H9 (cell line): ENCODE measurements around the gene OVAAL. TPM values are rescaled to one million over a fixed set of nuclear protein-coding genes. Genes with fewer than 3 reads are reported as not detected.

Experiments used
- DNase-seq: peaks from one replicate; pipeline ENCODE4 v3.0.0-alpha.2; 2017
- H2AFZ ChIP-seq: one replicate; pipeline ENCODE4 v1.6.1; 2013; ENCODE audit warnings: mild to moderate bottlenecking, low read length, control low read depth, moderate library complexity
- H2AK5ac ChIP-seq: 2 replicates; pipeline ENCODE4 v1.6.1; 2013; ENCODE audit warnings: low read length, control low read depth, mixed read lengths; ENCODE audit not compliant: insufficient read length
- H2BK120ac ChIP-seq: one replicate; pipeline ENCODE4 v1.6.1; 2013; ENCODE audit warnings: low read depth, mild to moderate bottlenecking, low read length, control low read depth, inconsistent platforms; ENCODE audit not compliant: poor library complexity, severe bottlenecking
- H2BK12ac ChIP-seq: 2 replicates; pipeline ENCODE4 v1.6.1; 2013; ENCODE audit warnings: low read length, control low read depth, mixed read lengths, low read depth; ENCODE audit not compliant: insufficient read length
- H2BK15ac ChIP-seq: 2 replicates; pipeline ENCODE4 v1.6.1; 2013; ENCODE audit warnings: low read depth, low read length, control low read depth
- H2BK20ac ChIP-seq: one replicate; pipeline ENCODE4 v1.6.1; 2013; ENCODE audit warnings: low read depth, mild to moderate bottlenecking, low read length, control low read depth, inconsistent platforms; ENCODE audit not compliant: poor library complexity, severe bottlenecking
- H2BK5ac ChIP-seq: 2 replicates; pipeline ENCODE4 v1.6.1; 2013; ENCODE audit warnings: low read length, control low read depth, mixed read lengths; ENCODE audit not compliant: insufficient read length
- H3K14ac ChIP-seq: 2 replicates; pipeline ENCODE4 v1.6.1; 2013; ENCODE audit warnings: low read length, control low read depth; ENCODE audit not compliant: insufficient read depth
- H3K18ac ChIP-seq: 2 replicates; pipeline ENCODE4 v1.6.1; 2013; ENCODE audit warnings: low read depth, mild to moderate bottlenecking, mixed read lengths, low read length, control low read depth; ENCODE audit not compliant: insufficient read length
- H3K23ac ChIP-seq: 2 replicates; pipeline ENCODE4 v1.6.1; 2013; ENCODE audit warnings: low read length, control low read depth, mixed read lengths, low read depth; ENCODE audit not compliant: insufficient read length
- H3K23me2 ChIP-seq: 2 replicates; pipeline ENCODE4 v1.6.1; 2013; ENCODE audit warnings: low read depth, mild to moderate bottlenecking, mixed read lengths, low read length, control low read depth; ENCODE audit not compliant: insufficient read length, poor library complexity, severe bottlenecking
- H3K27ac ChIP-seq: 2 replicates; pipeline ENCODE4 v1.5.1; 2013; ENCODE audit warnings: low read length, control low read depth, mixed read lengths, low read depth; ENCODE audit not compliant: insufficient read length
- H3K27me3 ChIP-seq: 2 replicates; pipeline ENCODE4 v1.6.1; 2013; ENCODE audit warnings: low read length, control low read depth, inconsistent platforms; ENCODE audit not compliant: insufficient read depth
- H3K4ac ChIP-seq: 2 replicates; pipeline ENCODE4 v1.6.1; 2013; ENCODE audit warnings: low read depth, mild to moderate bottlenecking, control low read depth, inconsistent platforms, low read length, moderate library complexity
- H3K4me1 ChIP-seq: 2 replicates; pipeline ENCODE4 v1.6.1; 2013; ENCODE audit warnings: low read length, control low read depth, inconsistent platforms; ENCODE audit not compliant: insufficient read depth
- H3K4me2 ChIP-seq: 2 replicates; pipeline ENCODE4 v1.6.1; 2013; ENCODE audit warnings: low read length, control low read depth, mixed read lengths; ENCODE audit not compliant: insufficient read length, insufficient read depth
- H3K56ac ChIP-seq: 2 replicates; pipeline ENCODE4 v1.6.1; 2013; ENCODE audit warnings: low read depth, mild to moderate bottlenecking, mixed read lengths, low read length, control low read depth; ENCODE audit not compliant: insufficient read length
- H3K79me1 ChIP-seq: 2 replicates; pipeline ENCODE4 v1.6.1; 2013; ENCODE audit warnings: low read depth, mild to moderate bottlenecking, moderate library complexity, low read length, control low read depth, inconsistent platforms; ENCODE audit not compliant: insufficient read depth, poor library complexity, severe bottlenecking
- H3K79me2 ChIP-seq: 2 replicates; pipeline ENCODE4 v1.6.1; 2013; ENCODE audit warnings: low read length, control low read depth, inconsistent platforms; ENCODE audit not compliant: insufficient read depth
- H3K9ac ChIP-seq: 2 replicates; pipeline ENCODE4 v1.6.1; 2013; ENCODE audit warnings: low read length, control low read depth, mixed read lengths; ENCODE audit not compliant: insufficient read length; ENCODE audit errors: extremely low read depth
- H3K9me3 ChIP-seq: one replicate; pipeline ENCODE4 v1.6.1; 2013; ENCODE audit warnings: low read depth, low read length, inconsistent platforms; ENCODE audit not compliant: control insufficient read depth
- H3T11ph ChIP-seq: one replicate; pipeline ENCODE4 v1.6.1; 2013; ENCODE audit warnings: mild to moderate bottlenecking, low read length, control low read depth, inconsistent platforms
- H4K20me1 ChIP-seq: one replicate; pipeline ENCODE4 v1.6.1; 2013; ENCODE audit not compliant: control insufficient read depth, insufficient read length, insufficient read depth
- H4K5ac ChIP-seq: 2 replicates; pipeline ENCODE4 v1.6.1; 2013; ENCODE audit warnings: low read depth, mild to moderate bottlenecking, mixed read lengths, low read length, control low read depth; ENCODE audit not compliant: insufficient read length
- H4K8ac ChIP-seq: replicated peaks from 2 replicates; pipeline ENCODE4 v1.6.1; 2013; ENCODE audit warnings: low read length, control low read depth, mixed read lengths, low read depth; ENCODE audit not compliant: insufficient read length
- H4K91ac ChIP-seq: 2 replicates; pipeline ENCODE4 v1.6.1; 2013; ENCODE audit warnings: low read depth, mild to moderate bottlenecking, moderate library complexity, mixed read lengths, low read length, control low read depth; ENCODE audit not compliant: insufficient read length
- H3K27ac Mint-ChIP-seq, 3 experiments: 2 replicates in 2 of 3; 3 replicates in 1 of 3; pipeline ENCODE4 v1.8.0; 2020 to 2021; ENCODE audit warnings: mixed read lengths in 3 of 3, mild to moderate bottlenecking in 1 of 3, moderate library complexity in 1 of 3
- H3K27me3 Mint-ChIP-seq: 2 replicates; pipeline ENCODE4 v1.8.0; 2021; ENCODE audit warnings: low read depth, mild to moderate bottlenecking, moderate library complexity, mixed read lengths
- H3K36me3 Mint-ChIP-seq, 3 experiments: 2 replicates in 2 of 3; 3 replicates in 1 of 3; pipeline ENCODE4 v1.8.0; 2020 to 2021; ENCODE audit warnings: low read depth in 3 of 3, mixed read lengths in 3 of 3; ENCODE audit not compliant: insufficient read depth in 1 of 3
- H3K4me1 Mint-ChIP-seq, 2 experiments: 2 replicates each; pipeline ENCODE4 v1.8.0; 2020; ENCODE audit warnings: mixed read lengths in 2 of 2
- H3K4me3 Mint-ChIP-seq, 2 experiments: 2 replicates in 1 of 2; 3 replicates in 1 of 2; pipeline ENCODE4 v1.8.0; 2020 to 2021; ENCODE audit warnings: mild to moderate bottlenecking in 2 of 2, mixed read lengths in 2 of 2, moderate library complexity in 1 of 2
- H3K9me3 Mint-ChIP-seq, 2 experiments: 2 replicates in 1 of 2; 3 replicates in 1 of 2; pipeline ENCODE4 v1.8.0; 2020; ENCODE audit warnings: mild to moderate bottlenecking in 2 of 2, mixed read lengths in 2 of 2, moderate library complexity in 1 of 2
- CTCF ChIP-seq: fragments of 200-600 bp; sonication (generic); conservative IDR thresholded peaks from 3 replicates; pipeline ENCODE4 v1.8.0; 2021; ENCODE audit warnings: antibody characterized with exemption, mild to moderate bottlenecking
- WGBS: extraction: QIAGEN DNeasy Blood & Tissue Kit; methylation state at CpG from one replicate; pipeline ENCODE4 v1.1.7; 2013; ENCODE audit warnings: missing lambda C conversion rate, low lambda C conversion rate, mixed read lengths; ENCODE audit not compliant: insufficient read length; ENCODE audit errors: extremely low coverage; 5-methylcytosine and 5-hydroxymethylcytosine counted together
- total RNA-seq: library from RNA; stranded (reverse); gene quantifications from 2 replicates; pipeline ENCODE4 v1.2.1, GENCODE V29; 2021

OVAAL gene
- total RNA-seq, 1 experiment from 2014 or later = not detected

- Histone ChIP-seq H3K23me2 (no peaks in the 10 kb centered on the region), H3K9me3 (no peaks in the 10 kb centered on the region), H3K9ac (no peak overlapping the region), H3K79me1 (no peaks in the 10 kb centered on the region), H3K27ac (no peak overlapping the region), H3K14ac (no peak overlapping the region), H2BK5ac (no peak overlapping the region), H3K23ac (no peak overlapping the region), H4K91ac (no peak overlapping the region), H3K4ac (no peak overlapping the region), H3K56ac (no peak overlapping the region), H4K5ac (no peak overlapping the region), H2AK5ac (no peak overlapping the region), H3K79me2 (no peaks in the 10 kb centered on the region), H4K20me1 (no peaks in the 10 kb centered on the region), H3K18ac (no peak overlapping the region), H4K8ac (no peak overlapping the region), H3T11ph (no peak overlapping the region), H2BK120ac (no peak overlapping the region), H3K27me3 (no peaks in the 10 kb centered on the region), H2BK20ac (no peak overlapping the region), H2AFZ (no peak overlapping the region), H3K4me2 (no peak overlapping the region), H2BK15ac (no peak overlapping the region), H3K4me1 (no peaks in the 10 kb centered on the region), H2BK12ac (no peak overlapping the region)
- H3K36me3 Mint-ChIP-seq = no peaks in the 10 kb centered on the region; a peak in 1 of 7 replicates
- H3K4me1 Mint-ChIP-seq = peaks cover 3 to 5% of the 10 kb centered on the region in 2 experiments
- no peak overlapping the region for H3K27ac Mint-ChIP-seq
- no peak overlapping the region for H3K4me3 Mint-ChIP-seq
- H3K27me3 Mint-ChIP-seq = no peaks in the 10 kb centered on the region; the same call in 1 of the 2 replicates
- TF ChIP-seq CTCF = no peak
- no peak for DNase-seq
- WGBS = no CpG with 5 or more reads among the region's 2 CpGs
- peaks cover 0 to 2% of the 10 kb centered on the region in 2 experiments; a peak in 1 of 5 replicates for H3K9me3 Mint-ChIP-seq
Observed at GRCh38 chr1:180590889-180591288, 32.1 kb downstream of the OVAAL start.
